Uterus (tissue), 4 donors: ENCODE measurements around the gene F5. TPM values are rescaled to one million over a fixed set of nuclear protein-coding genes. Genes with fewer than 3 reads are reported as not detected.

Source experiments
- DNase-seq, 2 donors: peaks; one replicate each; pipeline ENCODE4 v3.0.0-alpha.2; 2019 to 2020
- H3K27ac ChIP-seq, 2 donors: fragments of 200-600 bp; sonication (generic); 1 replicate in 1 of 2; 2 replicates in 1 of 2; pipeline ENCODE4 v1.5.1; 2016 to 2018
- H3K27me3 ChIP-seq, 2 donors: fragments of 200-600 bp; sonication (generic); one replicate each; pipeline ENCODE4 v1.5.1; 2018 to 2019; ENCODE audit warnings: control low read depth in 1 of 2
- H3K36me3 ChIP-seq, 2 donors: fragments of 200-600 bp; sonication (generic); one replicate each; pipeline ENCODE4 v1.5.1; 2019; ENCODE audit warnings: control low read depth in 1 of 2
- H3K4me1 ChIP-seq, 2 donors: fragments of 200-600 bp; sonication (generic); one replicate each; pipeline ENCODE4 v1.5.1; 2018 to 2019; ENCODE audit warnings: control low read depth in 1 of 2
- H3K4me3 ChIP-seq, 2 donors: fragments of 200-600 bp; sonication (generic); 1 replicate in 1 of 2; 2 replicates in 1 of 2; pipeline ENCODE4 v1.5.1; 2018 to 2019; ENCODE audit warnings: mild to moderate bottlenecking in 1 of 2
- H3K9me3 ChIP-seq, 2 donors: fragments of 200-600 bp; sonication (generic); one replicate each; pipeline ENCODE4 v1.5.1; 2019; ENCODE audit warnings: control low read depth in 1 of 2
- POLR2A ChIP-seq, 2 donors: fragments of 450-650 bp; IDR thresholded peaks; one replicate each; pipeline ENCODE4 v1.6.1; 2016; ENCODE audit warnings: antibody characterized with exemption in 2 of 2, mild to moderate bottlenecking in 1 of 2, moderate library complexity in 1 of 2
- intact Hi-C: fragments of 100-400 bp; cut with DNase I; formaldehyde crosslinking; loops from one replicate; pipeline ENCODE4 v1.15.1; 2023; ENCODE audit warnings: low total_unique reads
- total RNA-seq, 4 donors: library from RNA; depleted of rRNA in 3 of 4; stranded (reverse); fragments of >200 nt in 3 of 4; gene quantifications; one replicate each; pipeline versions ENCODE4 v1.1.0 to v1.2.4, GENCODE V29; 2014 to 2023
- TF ChIP-seq, protein P1 (sequence below), 4 experiments: fragments of 200-600 bp in 2 of 4; fragments of 450-650 bp in 2 of 4; sonication (generic) in 2 of 4; IDR thresholded peaks; one replicate each; pipeline ENCODE4 v1.5.1; 2016 to 2019; ENCODE audit warnings: antibody characterized with exemption in 4 of 4, mild to moderate bottlenecking in 2 of 4, moderate library complexity in 1 of 4
- donor health status: DM: yes; HTN: yes; CAD: no.

Gene F5
- total RNA-seq, 4 donors from 2014 or later = under 0.01 to 1.3 (median 0.43) TPM; not detected in 1

DNA sequence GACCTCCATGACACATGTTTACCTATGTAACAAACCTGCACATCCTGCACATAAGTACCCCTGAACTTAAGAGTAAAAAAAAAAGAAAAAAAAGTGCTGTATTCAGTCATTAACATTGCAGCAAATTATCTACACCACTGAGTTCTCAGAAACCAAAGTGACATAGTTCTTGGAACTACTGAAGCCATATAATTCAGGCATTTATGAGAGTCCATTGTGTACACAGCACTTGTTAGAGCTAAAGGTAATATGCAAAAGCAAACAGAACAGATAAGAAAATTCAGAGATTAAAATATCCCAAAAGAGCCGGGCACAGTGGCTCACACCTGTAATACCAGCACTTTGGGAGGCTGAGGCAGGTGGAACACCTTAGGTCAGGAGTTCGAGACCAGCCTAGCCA lies 38.0 kb downstream of the F5 start:
- H3K27me3 ChIP-seq = no peaks in the 10 kb centered on the region
- no peak overlapping the region for H3K4me3 ChIP-seq
- no peak for DNase-seq
- no peaks in the 10 kb centered on the region for H3K9me3 ChIP-seq
- TF ChIP-seq POLR2A (IDR thresholded peaks at IDR 0.05) = no peak
- TF ChIP-seq, protein P1, sequence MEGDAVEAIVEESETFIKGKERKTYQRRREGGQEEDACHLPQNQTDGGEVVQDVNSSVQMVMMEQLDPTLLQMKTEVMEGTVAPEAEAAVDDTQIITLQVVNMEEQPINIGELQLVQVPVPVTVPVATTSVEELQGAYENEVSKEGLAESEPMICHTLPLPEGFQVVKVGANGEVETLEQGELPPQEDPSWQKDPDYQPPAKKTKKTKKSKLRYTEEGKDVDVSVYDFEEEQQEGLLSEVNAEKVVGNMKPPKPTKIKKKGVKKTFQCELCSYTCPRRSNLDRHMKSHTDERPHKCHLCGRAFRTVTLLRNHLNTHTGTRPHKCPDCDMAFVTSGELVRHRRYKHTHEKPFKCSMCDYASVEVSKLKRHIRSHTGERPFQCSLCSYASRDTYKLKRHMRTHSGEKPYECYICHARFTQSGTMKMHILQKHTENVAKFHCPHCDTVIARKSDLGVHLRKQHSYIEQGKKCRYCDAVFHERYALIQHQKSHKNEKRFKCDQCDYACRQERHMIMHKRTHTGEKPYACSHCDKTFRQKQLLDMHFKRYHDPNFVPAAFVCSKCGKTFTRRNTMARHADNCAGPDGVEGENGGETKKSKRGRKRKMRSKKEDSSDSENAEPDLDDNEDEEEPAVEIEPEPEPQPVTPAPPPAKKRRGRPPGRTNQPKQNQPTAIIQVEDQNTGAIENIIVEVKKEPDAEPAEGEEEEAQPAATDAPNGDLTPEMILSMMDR (IDR thresholded peaks at IDR 0.05) = no peak
- no peaks in the 10 kb centered on the region for H3K36me3 ChIP-seq
- H3K27ac ChIP-seq = no peak overlapping the region
- intact Hi-C loops = loop anchor here (5.0 kb wide), 1 partner anchor 81 kb away; no protein-coding TSS in a partner anchor
- H3K4me1 ChIP-seq = no peaks in the 10 kb centered on the region

DNA sequence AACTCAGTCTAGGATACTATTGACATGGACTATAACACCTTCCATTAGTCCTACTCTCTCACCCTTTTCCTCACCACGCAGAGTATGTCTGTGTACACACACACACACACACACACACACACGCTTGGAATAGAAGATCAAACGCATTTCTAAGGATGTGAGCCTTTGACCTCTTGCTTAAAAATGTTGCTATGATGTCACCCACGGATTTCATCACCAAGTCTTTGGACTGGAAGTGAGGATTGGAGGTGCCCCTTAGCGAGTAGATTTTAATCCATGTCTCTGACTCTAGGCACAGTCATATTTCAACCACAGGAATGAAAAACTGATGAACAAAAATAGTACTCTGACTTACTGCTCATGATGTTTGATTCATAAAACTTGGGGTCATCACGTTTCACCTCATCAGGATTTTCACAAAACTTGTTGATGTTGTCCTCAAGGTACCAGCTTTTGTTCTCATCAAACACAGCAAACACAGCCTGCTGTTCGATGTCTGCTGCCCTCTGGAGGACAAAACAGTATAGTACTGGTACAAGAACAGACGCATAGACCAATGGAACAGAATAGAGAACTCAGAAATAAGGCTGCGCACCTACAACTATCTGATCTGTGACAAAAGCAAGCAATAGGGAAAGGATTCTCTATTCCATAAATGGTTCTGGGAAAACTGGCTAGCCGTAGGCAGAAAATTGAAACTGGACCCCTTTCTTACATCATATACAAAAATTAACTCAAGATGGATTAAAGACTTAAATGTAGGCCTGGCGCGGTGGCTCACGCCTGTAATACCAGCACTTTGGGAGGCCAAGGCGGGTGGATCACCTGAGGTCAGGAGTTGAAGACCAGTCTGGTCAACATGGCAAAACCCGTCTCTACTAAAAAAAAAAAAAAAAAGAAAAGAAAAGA lies 39.9 kb downstream of the F5 start:
- Histone ChIP-seq H3K4me1 (no peaks in the 10 kb centered on the region), H3K27me3 (no peaks in the 10 kb centered on the region), H3K36me3 (no peaks in the 10 kb centered on the region), H3K27ac (no peak overlapping the region), H3K4me3 (no peak overlapping the region), H3K9me3 (no peaks in the 10 kb centered on the region)
- peak; percentile 33 to 65 for DNase-seq
- TF ChIP-seq, protein P1 (IDR thresholded peaks at IDR 0.05) = peak; percentile 74 to 87 (median 80)
- TF ChIP-seq POLR2A (IDR thresholded peaks at IDR 0.05) = no peak
- intact Hi-C loops = loop anchor here (5.0 kb wide), 1 partner anchor 79 kb away; no protein-coding TSS in a partner anchor

DNA sequence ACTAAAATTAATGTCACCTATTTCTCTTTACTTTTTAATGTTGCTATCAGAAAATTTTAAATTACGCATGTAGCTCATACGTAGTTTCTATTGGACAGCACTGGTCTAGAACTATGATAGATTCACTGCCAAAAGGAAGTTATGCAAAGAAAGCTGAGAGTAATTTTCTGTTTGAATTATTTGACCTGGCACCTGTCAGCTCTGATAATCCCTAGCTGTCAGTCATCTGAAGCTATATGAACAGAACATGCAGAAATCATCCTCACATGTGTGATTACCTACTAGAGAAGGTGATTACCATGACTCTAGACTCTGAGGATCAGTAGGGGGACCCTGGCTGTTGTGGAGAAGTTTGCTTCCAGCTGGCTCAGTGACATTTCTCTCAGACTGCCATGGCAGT lies 40.8 kb downstream of the F5 start:
- Histone ChIP-seq H3K27me3 (no peaks in the 10 kb centered on the region), H3K4me3 (no peak overlapping the region), H3K36me3 (no peaks in the 10 kb centered on the region), H3K27ac (no peak overlapping the region), H3K4me1 (no peaks in the 10 kb centered on the region), H3K9me3 (no peaks in the 10 kb centered on the region)
- DNase-seq = no peak
- intact Hi-C loops = loop anchor here (5.0 kb wide), 1 partner anchor 78 kb away; no protein-coding TSS in a partner anchor
- no peak for TF ChIP-seq POLR2A (IDR thresholded peaks at IDR 0.05)
- TF ChIP-seq, protein P1 (IDR thresholded peaks at IDR 0.05) = no peak

DNA sequence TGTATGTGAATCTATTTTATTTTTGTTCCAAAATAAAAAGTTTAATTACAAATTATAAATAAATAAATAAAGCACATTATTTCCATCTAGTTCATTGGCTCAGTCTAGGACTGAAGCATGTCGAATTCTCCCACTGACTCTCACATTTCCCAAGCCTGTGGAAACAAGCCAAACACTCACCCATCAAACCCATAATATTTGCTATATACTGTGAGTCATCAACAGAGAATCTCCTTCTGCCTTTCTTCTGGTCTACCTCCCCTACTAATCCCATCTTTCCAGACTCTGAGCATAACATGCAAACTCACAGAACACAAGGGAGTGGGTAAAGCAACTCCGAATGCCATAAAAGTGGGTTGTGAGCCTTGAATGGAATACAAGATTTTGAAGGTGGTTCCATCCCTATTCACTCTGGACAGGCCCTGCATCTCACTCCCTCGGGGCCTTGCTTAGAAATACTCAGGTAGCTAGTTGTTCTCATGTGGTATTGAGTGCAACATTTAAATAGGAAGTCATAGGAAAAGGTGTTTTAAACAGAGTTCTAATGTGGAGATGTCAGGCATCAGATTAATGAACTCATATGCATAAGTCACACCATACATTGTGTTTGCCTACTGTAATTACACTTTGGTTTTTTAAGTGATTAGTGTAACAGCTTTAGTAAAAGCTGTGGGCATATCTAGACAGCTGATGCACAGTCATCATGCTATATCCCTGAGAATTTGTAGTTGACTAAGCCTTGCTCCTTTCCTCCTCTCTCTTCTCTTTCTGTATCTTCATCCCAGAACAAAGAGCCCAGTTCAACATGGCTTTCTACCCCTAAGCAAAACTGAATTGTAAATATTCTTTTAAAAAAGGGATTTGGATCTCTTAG lies 47.0 kb downstream of the F5 start:
- no peaks in the 10 kb centered on the region for H3K4me1 ChIP-seq
- H3K27ac ChIP-seq = no peak overlapping the region
- no peak for DNase-seq
- intact Hi-C loops = no loop called here
- no peak overlapping the region for H3K4me3 ChIP-seq
- H3K9me3 ChIP-seq = no peaks in the 10 kb centered on the region
- no peaks in the 10 kb centered on the region for H3K36me3 ChIP-seq
- TF ChIP-seq POLR2A (IDR thresholded peaks at IDR 0.05) = no peak
- TF ChIP-seq, protein P1 (IDR thresholded peaks at IDR 0.05) = no peak
- H3K27me3 ChIP-seq = no peaks in the 10 kb centered on the region
